ENCODE measurements around the gene POLR2B. TPM values are rescaled to one million over a fixed set of nuclear protein-coding genes. Genes with fewer than 3 reads are reported as not detected.

POLR2B gene
- polyA plus RNA-seq, 1 experiment: 163 TPM

DNA sequence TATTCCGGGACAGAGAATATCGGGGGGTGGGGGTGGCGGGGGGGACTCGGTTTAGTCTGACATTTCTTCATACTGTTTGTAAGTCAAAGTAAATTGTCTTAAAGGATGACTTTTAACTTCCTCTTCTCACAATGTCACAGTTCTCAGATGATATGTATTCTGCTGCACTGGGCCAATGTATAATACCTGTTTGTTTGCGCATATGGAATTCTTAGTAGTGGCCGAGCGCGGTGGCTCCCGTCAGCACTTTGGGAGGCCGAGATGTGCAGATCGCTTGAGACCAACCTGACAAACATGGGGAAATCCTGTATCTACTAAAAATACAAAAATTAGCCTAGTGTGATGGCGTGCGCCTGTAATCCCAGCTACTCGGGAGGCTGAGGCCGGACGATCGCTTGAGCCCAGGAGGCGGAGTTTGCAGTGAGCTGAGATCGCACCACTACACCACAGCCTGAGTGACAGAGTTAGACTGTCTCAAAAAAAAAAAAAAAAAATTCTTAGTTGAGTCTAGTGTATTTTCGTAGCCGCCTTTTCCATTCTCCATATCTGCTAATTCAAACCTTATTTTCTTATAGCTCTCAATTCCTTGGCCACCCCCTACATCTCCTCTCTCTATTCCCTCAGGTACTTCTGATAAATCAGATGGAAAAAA lies 851 bp downstream of the POLR2B start:
- no peak overlapping the region for H3K27ac ChIP-seq (ENCODE audit: low read depth, low read length)
- TF ChIP-seq, protein P1, sequence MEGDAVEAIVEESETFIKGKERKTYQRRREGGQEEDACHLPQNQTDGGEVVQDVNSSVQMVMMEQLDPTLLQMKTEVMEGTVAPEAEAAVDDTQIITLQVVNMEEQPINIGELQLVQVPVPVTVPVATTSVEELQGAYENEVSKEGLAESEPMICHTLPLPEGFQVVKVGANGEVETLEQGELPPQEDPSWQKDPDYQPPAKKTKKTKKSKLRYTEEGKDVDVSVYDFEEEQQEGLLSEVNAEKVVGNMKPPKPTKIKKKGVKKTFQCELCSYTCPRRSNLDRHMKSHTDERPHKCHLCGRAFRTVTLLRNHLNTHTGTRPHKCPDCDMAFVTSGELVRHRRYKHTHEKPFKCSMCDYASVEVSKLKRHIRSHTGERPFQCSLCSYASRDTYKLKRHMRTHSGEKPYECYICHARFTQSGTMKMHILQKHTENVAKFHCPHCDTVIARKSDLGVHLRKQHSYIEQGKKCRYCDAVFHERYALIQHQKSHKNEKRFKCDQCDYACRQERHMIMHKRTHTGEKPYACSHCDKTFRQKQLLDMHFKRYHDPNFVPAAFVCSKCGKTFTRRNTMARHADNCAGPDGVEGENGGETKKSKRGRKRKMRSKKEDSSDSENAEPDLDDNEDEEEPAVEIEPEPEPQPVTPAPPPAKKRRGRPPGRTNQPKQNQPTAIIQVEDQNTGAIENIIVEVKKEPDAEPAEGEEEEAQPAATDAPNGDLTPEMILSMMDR (IDR thresholded peaks at IDR 0.05; ENCODE audit: low read depth, low read length): no peak
- ChIA-PET CTCF (interaction anchor here (1.0 to 3.1 kb wide), 2 partner anchors 10 to 184 kb away, joined by 3 to 22 read pairs; no protein-coding TSS in a partner anchor), POLR2A (interaction anchor here (1.9 to 2.3 kb wide), 2 partner anchors 71 to 102 kb away, joined by 7 to 13 read pairs; partner anchors contain the start of gene REST)
- H3K4me3 ChIP-seq (ENCODE audit: low read depth, low read length): peak overlapping the region; percentile 98
- no peaks in the 10 kb centered on the region; the same call in 1 of the 2 replicates for H3K9me3 ChIP-seq (ENCODE audit: control insufficient read depth, insufficient read depth, low read length)
- no peak for DNase-seq (ENCODE audit: low read depth, low spot score)
- H3K27me3 ChIP-seq (ENCODE audit: control insufficient read depth, insufficient read depth, low read length): no peaks in the 10 kb centered on the region

DNA sequence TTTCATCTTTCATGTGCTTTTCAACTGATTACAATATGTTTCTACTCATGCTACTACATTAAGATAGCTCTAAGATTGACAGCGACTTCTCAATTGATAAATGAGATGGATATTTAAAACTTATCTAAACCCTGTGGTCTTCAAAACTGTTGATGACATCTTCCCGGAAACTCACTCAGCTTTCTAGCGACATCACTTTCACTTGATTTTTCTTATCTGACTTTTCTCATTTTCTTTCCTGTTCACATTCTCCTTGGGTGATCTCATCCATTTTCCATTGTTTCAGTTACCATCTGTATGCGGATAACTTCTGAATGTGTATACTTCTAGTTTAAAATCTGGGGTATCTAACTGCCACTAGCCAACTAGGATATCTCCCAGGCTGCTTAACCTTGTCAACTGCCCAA lies 3.1 kb downstream of the POLR2B start:
- TF ChIP-seq, protein P1 (IDR thresholded peaks at IDR 0.05; ENCODE audit: low read depth, low read length): no peak
- no peak for DNase-seq (ENCODE audit: low read depth, low spot score)
- peak overlapping the region; percentile 57 for H3K27ac ChIP-seq (ENCODE audit: low read depth, low read length)
- peak overlapping the region; percentile 38 for H3K4me3 ChIP-seq (ENCODE audit: low read depth, low read length)
- H3K27me3 ChIP-seq (ENCODE audit: control insufficient read depth, insufficient read depth, low read length): no peaks in the 10 kb centered on the region
- no peaks in the 10 kb centered on the region; the same call in 1 of the 2 replicates for H3K9me3 ChIP-seq (ENCODE audit: control insufficient read depth, insufficient read depth, low read length)
- ChIA-PET CTCF (interaction anchor here (0.8 to 1.5 kb wide), 2 partner anchors 56 to 181 kb away, joined by 3 to 5 read pairs; no protein-coding TSS in a partner anchor), POLR2A (no interaction called here)

DNA sequence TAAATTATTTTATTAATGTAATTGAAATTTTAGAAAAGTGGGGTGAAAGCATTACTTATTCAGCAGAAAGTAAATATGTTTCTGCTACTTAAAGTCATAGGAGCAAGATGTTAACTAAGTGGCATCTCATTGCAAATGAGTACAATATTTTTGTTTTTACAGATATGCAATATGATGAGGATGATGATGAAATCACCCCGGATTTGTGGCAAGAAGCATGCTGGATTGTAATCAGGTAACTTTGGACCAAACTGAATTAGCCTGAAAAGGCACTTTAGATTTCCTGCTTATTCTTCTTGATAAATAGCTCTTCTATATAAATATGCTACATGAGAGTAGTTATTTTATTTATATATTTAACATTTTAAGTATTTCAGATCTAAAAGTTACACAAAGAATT lies 7.5 kb downstream of the POLR2B start:
- Histone ChIP-seq H3K9me3 (ENCODE audit: control insufficient read depth, insufficient read depth, low read length) (no peaks in the 10 kb centered on the region), H3K4me3 (ENCODE audit: low read depth, low read length) (no peak overlapping the region), H3K27ac (ENCODE audit: low read depth, low read length) (no peak overlapping the region), H3K27me3 (ENCODE audit: control insufficient read depth, insufficient read depth, low read length) (no peaks in the 10 kb centered on the region)
- no peak for DNase-seq (ENCODE audit: low read depth, low spot score)
- ChIA-PET POLR2A (no interaction called here), CTCF (no interaction called here)
- TF ChIP-seq, protein P1 (IDR thresholded peaks at IDR 0.05; ENCODE audit: low read depth, low read length): no peak

DNA sequence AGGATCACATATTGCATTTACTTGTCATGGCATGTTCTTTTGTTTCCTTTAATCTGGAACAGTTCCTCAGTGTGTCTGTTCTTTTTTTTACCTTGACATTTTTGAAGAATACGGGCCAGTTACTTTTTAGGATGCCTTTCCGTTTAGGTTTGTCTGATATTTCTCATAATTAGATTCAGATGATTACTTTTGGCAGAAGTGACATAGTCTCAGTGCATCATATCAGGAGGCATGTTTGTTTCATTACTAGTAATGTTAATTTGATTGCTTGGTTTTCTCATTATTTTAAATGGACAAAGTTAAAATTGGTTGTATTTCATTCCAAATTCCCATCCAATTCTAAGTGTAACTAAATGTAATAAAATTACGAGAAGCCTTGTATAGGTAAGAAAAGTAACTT lies 8.3 kb downstream of the POLR2B start:
- DNase-seq (ENCODE audit: low read depth, low spot score): no peak
- Histone ChIP-seq H3K9me3 (ENCODE audit: control insufficient read depth, insufficient read depth, low read length) (no peaks in the 10 kb centered on the region), H3K4me3 (ENCODE audit: low read depth, low read length) (no peak overlapping the region), H3K27me3 (ENCODE audit: control insufficient read depth, insufficient read depth, low read length) (no peaks in the 10 kb centered on the region), H3K27ac (ENCODE audit: low read depth, low read length) (no peak overlapping the region)
- CTCF ChIA-PET: no interaction called here
- POLR2A ChIA-PET: no interaction called here
- TF ChIP-seq, protein P1 (IDR thresholded peaks at IDR 0.05; ENCODE audit: low read depth, low read length): no peak

DNA sequence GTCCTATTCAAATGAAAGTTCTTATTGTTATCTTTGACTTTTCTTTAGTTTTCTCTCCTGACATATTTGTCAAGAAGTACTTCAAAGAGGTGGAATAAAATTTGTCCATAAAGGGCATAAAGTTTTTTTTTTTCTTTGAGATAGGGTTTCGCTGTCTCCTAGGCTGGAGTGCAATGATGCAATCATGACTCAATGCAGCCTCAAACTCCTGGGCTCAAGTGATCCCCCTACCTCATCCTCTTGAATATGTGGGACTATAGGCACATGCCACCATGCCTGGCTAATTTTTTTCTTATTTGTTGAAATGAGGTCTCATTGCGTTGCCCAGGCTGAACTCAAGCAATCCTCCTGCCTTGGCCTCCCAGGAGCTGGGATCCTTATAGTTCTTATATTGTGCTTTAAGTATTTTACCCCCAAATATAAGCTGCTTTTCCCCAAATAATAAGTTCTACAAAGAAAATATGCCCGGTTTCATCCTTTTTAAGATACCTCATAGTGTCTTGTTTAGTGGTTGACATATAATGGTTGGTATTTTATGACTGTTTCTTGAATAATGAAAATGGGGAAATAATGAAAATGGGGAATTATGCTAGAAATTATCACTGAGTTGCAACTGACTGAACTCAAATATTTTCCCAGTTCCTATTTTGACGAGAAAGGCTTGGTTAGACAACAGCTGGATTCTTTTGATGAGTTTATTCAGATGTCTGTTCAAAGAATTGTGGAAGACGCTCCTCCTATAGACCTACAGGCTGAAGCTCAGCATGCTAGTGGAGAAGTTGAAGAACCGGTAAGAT lies 11.6 kb downstream of the POLR2B start:
- ChIA-PET POLR2A (no interaction called here), CTCF (no interaction called here)
- H3K4me3 ChIP-seq (ENCODE audit: low read depth, low read length): no peak overlapping the region
- H3K9me3 ChIP-seq (ENCODE audit: control insufficient read depth, insufficient read depth, low read length): no peaks in the 10 kb centered on the region
- TF ChIP-seq, protein P1 (IDR thresholded peaks at IDR 0.05; ENCODE audit: low read depth, low read length): no peak
- DNase-seq (ENCODE audit: low read depth, low spot score): no peak
- H3K27ac ChIP-seq (ENCODE audit: low read depth, low read length): no peak overlapping the region
- H3K27me3 ChIP-seq (ENCODE audit: control insufficient read depth, insufficient read depth, low read length): no peaks in the 10 kb centered on the region
